ENCODE results near the gene NTRK3.
"Not testable (repeated sequence)": the region's sequence is repeated elsewhere in the genome, so short reads cannot be mapped to it uniquely, and the experiment has no call there.

NTRK3 gene

GRCh38 chr15:87877114-87877810 is 379.3 kb downstream of the NTRK3 start:
- DNase-seq (ENCODE audit: low spot score) = no peak

DNA sequence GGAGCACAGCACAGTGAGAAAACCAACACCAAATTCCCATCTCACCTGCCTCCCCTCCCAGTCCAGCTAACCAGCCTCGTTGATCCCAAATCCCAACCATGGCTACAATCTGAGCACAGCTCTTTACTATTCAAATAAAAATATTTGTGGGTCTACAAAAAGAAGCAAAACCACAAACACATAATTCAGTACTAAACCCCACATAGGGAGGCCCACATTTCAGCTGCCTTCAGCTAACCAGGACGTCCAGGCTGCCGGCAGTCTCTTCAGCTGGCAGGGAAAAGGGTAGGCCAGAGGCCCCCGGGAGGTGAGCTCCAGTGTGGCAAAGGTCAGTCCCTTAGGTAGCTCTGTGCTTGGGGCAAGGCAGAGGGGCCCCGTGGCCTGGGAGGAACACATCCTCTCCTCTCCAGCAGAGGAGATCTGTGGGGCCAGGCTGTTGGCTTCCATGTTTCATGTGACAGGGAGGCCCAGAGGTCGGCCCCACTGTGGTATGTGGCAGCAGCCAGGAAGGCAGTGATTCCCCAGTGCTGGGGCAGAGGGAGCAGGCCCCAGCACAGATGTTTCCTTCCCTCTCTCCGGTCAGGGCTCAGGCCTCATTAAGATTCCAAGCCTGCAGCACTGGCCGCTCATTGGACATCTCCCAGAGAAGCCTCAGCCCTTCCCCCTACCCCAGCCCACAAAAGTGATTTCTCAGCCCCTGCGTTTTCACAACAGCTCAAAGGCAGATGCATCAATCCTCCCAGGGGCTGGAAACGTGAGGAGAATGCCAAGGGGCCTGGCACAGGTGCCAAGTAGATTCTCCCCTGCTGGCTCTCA is 381.4 kb downstream of the NTRK3 start:
- no peak for DNase-seq (ENCODE audit: low spot score)

DNA sequence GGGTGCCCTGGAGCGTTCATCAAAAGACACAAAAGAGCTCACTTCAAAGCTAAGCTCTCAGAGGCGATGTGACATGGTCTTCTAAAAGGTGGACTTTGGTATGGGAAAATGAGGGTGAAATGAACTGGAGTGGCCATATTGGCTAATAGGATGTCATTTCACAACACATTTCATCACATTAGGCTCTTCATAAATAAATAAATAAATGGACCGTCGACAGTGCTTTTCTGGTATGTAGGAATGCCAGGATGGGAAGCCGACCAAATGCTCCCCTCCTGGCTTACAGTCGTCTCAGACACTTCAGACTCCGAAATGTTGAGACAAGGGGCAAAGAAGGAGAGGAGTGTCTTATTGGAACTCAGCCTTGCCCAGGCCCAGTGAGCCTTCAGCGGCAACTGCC is 383.0 kb downstream of the NTRK3 start:
- no peak for DNase-seq (ENCODE audit: low spot score)

- DNase-seq (ENCODE audit: low spot score) = no peak
Observed at GRCh38 chr15:87871731-87872320, 384.7 kb downstream of the NTRK3 start.

GRCh38 chr15:87871258-87871681 is 385.3 kb downstream of the NTRK3 start:
- no peak for DNase-seq (ENCODE audit: low spot score)

- DNase-seq (ENCODE audit: low spot score) = no peak
Observed at GRCh38 chr15:87866961-87867360, 389.6 kb downstream of the NTRK3 start.

- DNase-seq (ENCODE audit: low spot score) = no peak
Observed at GRCh38 chr15:87863152-87863551, 393.4 kb downstream of the NTRK3 start.

DNA sequence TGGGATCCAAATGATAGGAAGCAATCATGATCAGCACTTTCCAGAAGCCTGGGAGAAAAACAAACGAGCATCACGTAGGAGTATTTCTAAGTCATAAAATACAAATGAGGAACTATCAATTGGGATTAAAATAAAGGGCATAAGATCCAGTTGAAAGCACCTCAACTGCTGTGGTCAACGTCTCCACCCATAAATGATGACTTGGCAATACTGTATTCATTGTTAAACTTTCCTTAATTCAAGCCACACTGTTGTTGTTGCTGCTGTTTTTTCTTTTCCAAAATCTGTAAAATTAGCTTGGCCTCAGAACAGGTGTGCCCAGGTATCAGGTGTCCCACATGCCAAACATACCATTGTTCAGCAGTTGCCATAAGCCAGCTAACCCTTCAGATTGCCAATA is 395.8 kb downstream of the NTRK3 start:
- DNase-seq (ENCODE audit: low spot score) = no peak

DNA sequence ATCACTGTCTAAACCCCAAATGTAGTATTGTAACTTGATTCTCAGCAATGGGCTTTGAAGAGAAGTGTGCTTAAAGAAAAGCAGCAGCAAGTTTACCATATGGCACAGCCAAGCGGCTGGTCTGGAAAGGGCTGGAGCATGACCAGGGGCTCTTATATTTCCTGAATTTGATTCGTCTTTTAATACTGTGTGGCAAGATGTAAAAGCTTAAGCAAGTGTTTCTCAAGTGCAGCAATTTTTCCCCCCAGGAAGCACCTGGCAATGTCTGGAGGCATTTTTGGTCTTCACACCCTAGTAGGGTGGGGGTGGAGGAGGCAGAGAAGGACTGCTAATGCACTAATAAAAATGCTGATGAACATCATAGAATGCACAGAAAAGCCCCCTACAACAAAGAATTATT is 397.9 kb downstream of the NTRK3 start:
- DNase-seq (ENCODE audit: low spot score) = no peak

DNA sequence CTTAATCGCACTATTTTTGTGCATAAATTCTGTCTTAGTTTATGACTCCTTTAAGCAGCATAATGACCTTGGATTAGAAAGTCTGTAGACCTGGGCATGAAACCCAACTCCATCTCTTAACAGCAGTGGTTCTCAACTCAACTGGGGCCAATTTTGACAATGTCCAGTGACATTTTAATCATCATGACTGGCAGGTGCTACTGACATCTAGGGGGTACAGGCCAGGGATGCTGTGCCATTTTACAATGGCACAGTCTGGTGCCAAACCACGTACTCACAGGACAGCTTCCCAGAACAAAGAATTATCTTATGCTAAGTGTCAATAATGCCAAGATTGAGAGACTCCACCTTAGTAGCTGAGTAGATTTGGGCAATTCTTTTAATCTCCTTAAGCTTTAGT is 405.0 kb downstream of the NTRK3 start:
- no peak for DNase-seq (ENCODE audit: low spot score)

DNA sequence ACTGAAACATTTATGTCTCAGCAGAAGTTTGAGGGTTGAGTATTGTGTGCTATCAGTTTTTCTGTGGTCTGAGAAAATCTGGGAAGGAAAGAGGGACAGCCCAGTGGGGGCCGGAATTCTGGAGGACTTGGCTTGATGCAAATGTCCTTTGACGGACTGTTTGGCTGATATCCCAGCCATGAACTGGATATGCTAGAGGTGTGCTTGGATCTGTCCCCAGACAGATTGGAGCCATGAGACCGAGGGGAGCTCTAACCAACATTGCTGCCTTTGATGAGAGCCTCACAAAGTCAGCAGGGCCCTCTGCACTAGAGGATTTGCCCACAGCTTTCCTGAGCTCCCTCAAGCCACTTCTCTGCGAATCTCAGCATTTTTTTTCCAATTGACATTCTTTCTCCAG is 405.6 kb downstream of the NTRK3 start:
- no peak for DNase-seq (ENCODE audit: low spot score)

- no peak for DNase-seq (ENCODE audit: low spot score)
Observed at GRCh38 chr15:87849181-87849580, 407.4 kb downstream of the NTRK3 start.

DNA sequence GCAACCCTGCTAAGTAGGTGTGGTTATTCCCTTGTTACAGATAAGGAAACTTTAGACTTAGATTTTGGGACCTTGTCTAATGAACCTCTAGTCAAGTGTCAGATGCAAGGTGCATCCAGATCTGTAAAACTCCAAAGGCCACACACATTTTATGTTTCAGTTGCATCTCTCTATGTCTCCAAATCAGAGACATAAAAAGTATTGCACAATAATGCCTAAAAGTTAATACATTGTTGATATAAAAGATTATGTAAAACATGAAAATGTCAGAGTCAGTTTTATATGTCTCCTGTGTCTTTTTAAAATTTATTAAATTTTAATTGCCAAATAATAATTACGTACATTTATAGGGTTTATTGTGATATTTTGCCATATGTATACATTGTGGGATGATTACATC is 408.5 kb downstream of the NTRK3 start:
- no peak for DNase-seq (ENCODE audit: low spot score)

DNA sequence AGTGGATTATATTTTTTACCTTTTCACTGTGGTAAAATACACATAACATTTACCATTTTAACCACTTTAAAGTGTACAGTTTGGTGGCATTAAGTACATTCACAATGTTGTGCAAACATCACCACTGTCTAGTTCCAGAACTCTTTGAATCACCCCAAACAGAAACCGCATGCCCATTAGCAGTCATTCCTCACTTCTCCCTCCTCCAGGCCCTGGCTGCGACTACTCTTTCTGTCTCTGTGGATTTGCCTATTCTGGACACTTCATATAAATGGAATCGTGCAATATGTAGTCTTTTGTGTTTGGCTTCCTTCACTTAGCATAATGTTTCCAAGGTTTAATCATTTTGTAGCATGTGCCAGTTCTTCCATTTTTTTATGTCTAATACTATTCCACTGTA is 409.8 kb downstream of the NTRK3 start:
- DNase-seq (ENCODE audit: low spot score) = no peak

DNA sequence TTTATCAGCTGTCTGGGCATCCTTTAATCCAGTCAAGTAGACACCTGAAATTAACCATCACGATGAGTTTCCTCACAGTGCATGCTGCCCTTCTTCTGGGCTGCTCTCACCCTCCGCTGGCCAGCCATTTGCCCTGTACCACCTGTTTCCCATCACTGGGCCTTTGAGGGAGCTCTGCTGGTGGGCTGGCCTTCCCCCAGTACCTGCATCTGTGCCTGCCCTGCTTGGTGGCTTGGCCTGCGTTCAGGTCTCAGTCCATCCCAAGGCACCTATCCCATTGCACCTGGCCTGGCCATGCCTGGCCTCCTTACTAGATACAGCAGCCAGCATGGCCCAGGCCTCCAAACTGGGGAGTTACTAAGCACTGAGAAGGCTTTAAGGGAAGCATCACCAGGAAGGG is 413.2 kb downstream of the NTRK3 start:
- DNase-seq (ENCODE audit: low spot score) = no peak

DNA sequence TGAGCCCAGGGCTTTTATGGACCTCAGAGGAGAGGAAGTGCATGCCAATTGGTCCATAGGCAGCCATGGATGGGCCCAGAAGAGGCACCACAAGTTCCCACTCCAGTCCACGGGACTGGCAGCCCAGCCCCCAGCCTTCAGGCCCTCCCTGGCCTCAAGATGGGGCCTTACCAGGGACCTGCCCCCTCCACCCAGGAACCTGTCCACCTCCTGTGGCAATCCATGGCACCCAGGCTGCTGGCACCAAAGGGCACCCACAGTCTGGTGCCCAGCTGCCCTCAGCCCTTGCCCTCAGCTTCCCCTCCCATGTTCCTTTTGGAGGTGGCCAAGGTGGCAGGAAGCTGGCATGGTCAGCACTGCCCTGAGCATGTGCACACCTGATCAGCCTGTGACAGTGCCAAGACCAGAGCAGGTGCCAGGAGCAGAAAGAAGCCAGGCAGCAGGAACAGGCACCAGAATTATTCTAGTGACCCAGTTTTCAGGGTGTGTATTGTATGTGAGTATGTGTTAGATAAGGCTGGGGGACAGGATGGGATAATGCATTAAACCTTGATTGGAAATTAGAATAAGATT is 415.0 kb downstream of the NTRK3 start:
- DNase-seq (ENCODE audit: low spot score) = no peak

DNA sequence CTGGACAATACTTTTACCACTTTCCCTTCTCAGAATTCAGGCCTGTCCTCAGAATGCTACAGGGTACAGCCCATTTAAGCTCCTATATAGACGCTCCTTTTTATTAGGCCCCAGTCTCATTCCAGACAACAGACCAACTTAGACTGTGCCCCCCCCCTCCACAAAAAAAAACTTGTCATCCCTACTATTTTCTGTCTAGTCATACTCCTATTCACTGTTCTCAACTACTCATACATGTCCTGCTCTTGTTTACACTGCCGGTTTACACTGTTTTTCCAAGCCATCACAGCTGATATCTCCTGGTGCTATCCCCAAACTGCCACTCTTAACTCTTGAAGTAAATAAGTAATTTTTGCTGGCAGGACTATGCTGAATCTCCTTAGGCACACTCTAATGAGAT is 420.7 kb downstream of the NTRK3 start:
- not testable (repeated sequence) for DNase-seq (ENCODE audit: low spot score)

GRCh38 chr15:87833333-87833732 is 423.2 kb downstream of the NTRK3 start:
- DNase-seq (ENCODE audit: low spot score) = not testable (repeated sequence)

DNA sequence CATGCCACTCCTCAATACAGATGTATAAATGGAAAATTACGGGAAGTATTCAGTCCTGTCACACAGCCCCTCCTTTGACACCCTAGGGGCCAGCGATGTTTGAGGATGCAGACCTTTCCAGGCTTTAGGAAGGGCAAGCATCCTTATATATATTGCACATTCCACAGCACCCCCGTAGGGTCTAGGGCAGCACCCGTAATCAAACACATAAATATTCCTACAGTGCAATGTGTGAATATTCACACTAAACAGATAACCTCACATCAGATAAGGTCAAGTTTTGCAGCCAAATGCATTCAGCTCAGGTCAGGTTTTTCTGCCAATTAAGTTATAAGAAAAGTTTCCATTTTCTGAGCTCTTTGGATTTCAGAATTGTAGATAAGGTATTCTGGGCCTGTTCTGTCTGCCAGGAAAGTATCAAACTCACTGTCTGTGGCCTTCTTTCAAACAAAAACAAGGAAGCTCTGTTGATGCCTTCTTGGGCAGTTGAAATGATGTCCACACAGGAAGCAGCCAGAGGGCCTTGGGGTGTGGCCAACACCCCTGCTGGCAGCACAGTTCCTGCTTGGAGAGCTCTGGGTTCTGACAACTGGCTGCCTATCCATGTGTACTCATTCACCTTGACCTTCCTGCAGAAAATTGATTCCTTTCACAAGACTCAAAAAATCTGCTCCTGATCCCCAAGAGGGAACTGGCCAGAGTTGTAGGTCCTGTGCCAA is 427.0 kb downstream of the NTRK3 start:
- no peak for DNase-seq (ENCODE audit: low spot score)

- DNase-seq (ENCODE audit: low spot score) = no peak
Observed at GRCh38 chr15:87828608-87829007, 427.9 kb downstream of the NTRK3 start.

GRCh38 chr15:87827131-87827530 is 429.4 kb downstream of the NTRK3 start:
- DNase-seq (ENCODE audit: low spot score) = no peak

- DNase-seq (ENCODE audit: low spot score) = no peak
Observed at GRCh38 chr15:87826119-87826747, 430.3 kb downstream of the NTRK3 start.

Measured in COLO829 (cell line).